GM12878 (cell line): ENCODE results near the gene SIGLEC10. TPM values are rescaled to one million over a fixed set of nuclear protein-coding genes. Genes with fewer than 3 reads are reported as not detected.

Experiments used
- ATF7 ChIP-seq: fragments of 450-650 bp; IDR thresholded peaks from 2 replicates; pipeline ENCODE4 v1.6.1; 2016; ENCODE audit warnings: low read depth, mild to moderate bottlenecking
- BCL11A ChIP-seq: IDR thresholded peaks from 2 replicates; pipeline ENCODE4 v1.6.1; 2011; ENCODE audit warnings: low read depth, low read length
- CEBPB ChIP-seq, 2 experiments: fragments of 150-350 bp in 1 of 2; IDR thresholded peaks; 2 replicates each; pipeline ENCODE4 v1.6.1; 2012 to 2014; ENCODE audit warnings: low read depth in 2 of 2, low read length in 2 of 2, borderline replicate concordance in 1 of 2, inconsistent platforms in 1 of 2
- LARP7 ChIP-seq: fragments of 450-650 bp; IDR thresholded peaks from 2 replicates; pipeline ENCODE4 v1.6.1; 2017; ENCODE audit warnings: mild to moderate bottlenecking
- MTA2 ChIP-seq: fragments of 450-650 bp; IDR thresholded peaks from 2 replicates; pipeline ENCODE4 v1.6.1; 2016; ENCODE audit warnings: low read depth, mild to moderate bottlenecking, moderate library complexity
- NFYB ChIP-seq: IDR thresholded peaks from 2 replicates; pipeline ENCODE4 v1.6.1; 2011; ENCODE audit warnings: low read depth, mild to moderate bottlenecking, low read length, improper control_type of control experiment, moderate library complexity; ENCODE audit not compliant: insufficient read depth
- POLR2AphosphoS2 ChIP-seq: IDR thresholded peaks from 2 replicates; pipeline ENCODE4 v1.6.1; 2011; ENCODE audit warnings: low read depth, mild to moderate bottlenecking, low read length, improper control_type of control experiment, moderate library complexity
- RAD51 ChIP-seq: fragments of 450-650 bp; IDR thresholded peaks from 2 replicates; pipeline ENCODE4 v1.6.1; 2016; ENCODE audit warnings: moderate library complexity, mild to moderate bottlenecking, inconsistent platforms
- RUNX3 ChIP-seq: IDR thresholded peaks from 2 replicates; pipeline ENCODE4 v1.6.1; 2012; ENCODE audit warnings: low read length, inconsistent platforms
- SMC3 ChIP-seq: IDR thresholded peaks from 2 replicates; pipeline ENCODE4 v1.6.1; 2011; ENCODE audit warnings: low read length, improper control_type of control experiment, borderline replicate concordance
- SPI1 ChIP-seq: IDR thresholded peaks from 2 replicates; pipeline ENCODE4 v1.6.1; 2011; ENCODE audit warnings: low read depth, mild to moderate bottlenecking, low read length, moderate library complexity, borderline replicate concordance; ENCODE audit not compliant: insufficient read depth
- SREBF2 ChIP-seq: IDR thresholded peaks from 2 replicates; pipeline ENCODE4 v1.6.1; 2012; ENCODE audit warnings: mild to moderate bottlenecking, low read length
- STAT3 ChIP-seq: IDR thresholded peaks from 2 replicates; pipeline ENCODE4 v1.6.1; 2011; ENCODE audit warnings: low read depth, low read length, improper control_type of control experiment
- ZNF207 ChIP-seq: fragments of 450-650 bp; IDR thresholded peaks from 2 replicates; pipeline ENCODE4 v1.6.1; 2014; ENCODE audit warnings: antibody characterized with exemption, mild to moderate bottlenecking, borderline replicate concordance
- ZNF384 ChIP-seq: IDR thresholded peaks from 2 replicates; pipeline ENCODE4 v1.6.1; 2012; ENCODE audit warnings: low read depth, mild to moderate bottlenecking, low read length, improper control_type of control experiment, borderline replicate concordance
- polyA plus RNA-seq, 11 experiments: library from polyadenylated mRNA; depleted of rRNA in 4 of 11; unstranded in 6 of 11; stranded (reverse) in 5 of 11; fragments of >200 nt; fragmentation: Nextera tagmentation in 4 of 11; fragmentation: Illumina TruSeq in 1 of 11; extraction: Ambion mirVana in 4 of 11; extraction: Trizol in 1 of 11; gene quantifications; 1 replicate in 1 of 11; 2 replicates in 10 of 11; pipeline versions ENCODE4 v1.2.1 to v1.2.3, GENCODE V29; 2011 to 2016; ENCODE audit warnings: inconsistent platforms in 2 of 11, missing spikeins in 2 of 11, low read depth in 1 of 11
- total RNA-seq, 4 experiments: library from RNA; depleted of rRNA in 3 of 4; stranded (reverse); fragments of >200 nt in 3 of 4; fragmentation: Illumina TruSeq in 1 of 4; extraction: Trizol in 1 of 4; gene quantifications; 2 replicates each; pipeline versions ENCODE4 v1.2.1 to v1.2.3, GENCODE V29; 2013 to 2021
- TF ChIP-seq, protein P1 (sequence below): fragments of 450-650 bp; IDR thresholded peaks from 2 replicates; pipeline ENCODE4 v1.6.1; 2017; ENCODE audit warnings: mild to moderate bottlenecking, low read depth, inconsistent platforms; ENCODE audit not compliant: poor library complexity, severe bottlenecking
- TF ChIP-seq, protein P2 (sequence below): IDR thresholded peaks from 2 replicates; pipeline ENCODE4 v1.6.1; 2012; ENCODE audit warnings: improper control_type of control experiment, low read depth, low read length; ENCODE audit not compliant: insufficient replicate concordance
- TF ChIP-seq, protein P3 (sequence below): IDR thresholded peaks from 2 replicates; pipeline ENCODE4 v1.6.1; 2012; ENCODE audit warnings: low read depth, low read length, improper control_type of control experiment
- TF ChIP-seq, protein P4 (sequence below): fragments of 150-350 bp; IDR thresholded peaks from 2 replicates; pipeline ENCODE4 v1.6.1; 2014; ENCODE audit warnings: mild to moderate bottlenecking, low read depth, low read length

The SIGLEC10 gene
- total and polyA plus RNA-seq, 10 of the 15 experiments (the other 5 are each of a cell fraction or from before 2014, with no cell fraction given): 2.3 to 16.8 (median 7.8) TPM

DNA sequence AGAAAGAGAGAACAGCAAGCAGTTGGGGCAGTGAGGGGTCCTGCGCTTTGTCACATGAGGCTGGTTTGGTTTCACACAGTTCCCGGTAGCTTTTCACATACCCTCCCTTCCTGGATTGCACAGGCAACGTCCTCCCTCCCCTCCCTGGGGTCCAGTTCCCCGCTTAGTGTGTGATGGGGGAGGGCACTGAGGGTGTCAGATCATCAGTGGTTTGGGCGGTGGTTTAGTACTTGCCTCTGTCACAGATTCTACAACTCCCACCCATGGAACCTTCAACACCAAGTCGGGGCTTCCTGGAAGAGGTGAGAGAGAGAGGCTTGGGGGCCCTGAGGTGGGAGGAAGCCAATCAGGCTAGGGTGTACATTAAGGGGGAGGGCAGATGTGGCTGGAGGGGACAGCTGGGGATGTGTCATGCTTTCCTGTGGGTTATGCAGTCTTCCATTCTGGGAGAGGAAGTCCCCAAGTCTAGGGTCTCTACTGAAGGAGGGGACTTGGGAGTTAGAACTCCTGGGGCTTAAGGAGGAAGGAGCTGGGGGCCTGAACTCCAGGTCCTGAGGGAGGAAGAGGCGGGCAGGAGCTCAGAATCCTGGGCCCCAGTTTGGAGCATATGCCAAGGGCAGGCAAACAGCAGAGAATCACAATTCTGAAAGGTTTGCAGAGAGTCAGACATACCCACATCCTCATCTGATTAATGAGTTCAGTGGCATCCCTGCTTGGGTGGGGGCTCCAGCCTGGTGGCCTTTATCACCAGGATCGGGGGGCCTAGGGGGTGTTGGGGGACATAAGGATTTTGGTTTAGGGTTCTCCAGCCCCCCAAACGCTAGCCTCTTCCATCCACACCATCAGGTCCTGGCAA lies 44.6 kb downstream of the SIGLEC10 start, which contains the start of gene NKG7 (continued):
- TF ChIP-seq BCL11A (0 out of 2 replicates have a peak, but pooled peaks have one; percentile 23), ZNF207 (no peak), MTA2 (peak; percentile 77), NFYB (peak; percentile 68; the same call in 1 of the 2 replicates), RUNX3 (peak; percentile 89), SMC3 (no peak), LARP7 (no peak), STAT3 (no peak), SREBF2 (no peak), CEBPB (IDR thresholded peaks at IDR 0.05; ENCODE audit: borderline replicate concordance in 1 of 2, low read depth in 2 of 2, low read length in 2 of 2) (no peak), ZNF384 (no peak), POLR2AphosphoS2 (no peak), ATF7 (0 out of 2 replicates have a peak, but pooled peaks have one; percentile 67), RAD51 (peak; percentile 37; the same call in 1 of the 2 replicates), SPI1 (peak; percentile 48; the same call in 1 of the 2 replicates)
- TF ChIP-seq, protein P1, sequence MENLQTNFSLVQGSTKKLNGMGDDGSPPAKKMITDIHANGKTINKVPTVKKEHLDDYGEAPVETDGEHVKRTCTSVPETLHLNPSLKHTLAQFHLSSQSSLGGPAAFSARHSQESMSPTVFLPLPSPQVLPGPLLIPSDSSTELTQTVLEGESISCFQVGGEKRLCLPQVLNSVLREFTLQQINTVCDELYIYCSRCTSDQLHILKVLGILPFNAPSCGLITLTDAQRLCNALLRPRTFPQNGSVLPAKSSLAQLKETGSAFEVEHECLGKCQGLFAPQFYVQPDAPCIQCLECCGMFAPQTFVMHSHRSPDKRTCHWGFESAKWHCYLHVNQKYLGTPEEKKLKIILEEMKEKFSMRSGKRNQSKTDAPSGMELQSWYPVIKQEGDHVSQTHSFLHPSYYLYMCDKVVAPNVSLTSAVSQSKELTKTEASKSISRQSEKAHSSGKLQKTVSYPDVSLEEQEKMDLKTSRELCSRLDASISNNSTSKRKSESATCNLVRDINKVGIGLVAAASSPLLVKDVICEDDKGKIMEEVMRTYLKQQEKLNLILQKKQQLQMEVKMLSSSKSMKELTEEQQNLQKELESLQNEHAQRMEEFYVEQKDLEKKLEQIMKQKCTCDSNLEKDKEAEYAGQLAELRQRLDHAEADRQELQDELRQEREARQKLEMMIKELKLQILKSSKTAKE: no peak
- TF ChIP-seq, protein P2, sequence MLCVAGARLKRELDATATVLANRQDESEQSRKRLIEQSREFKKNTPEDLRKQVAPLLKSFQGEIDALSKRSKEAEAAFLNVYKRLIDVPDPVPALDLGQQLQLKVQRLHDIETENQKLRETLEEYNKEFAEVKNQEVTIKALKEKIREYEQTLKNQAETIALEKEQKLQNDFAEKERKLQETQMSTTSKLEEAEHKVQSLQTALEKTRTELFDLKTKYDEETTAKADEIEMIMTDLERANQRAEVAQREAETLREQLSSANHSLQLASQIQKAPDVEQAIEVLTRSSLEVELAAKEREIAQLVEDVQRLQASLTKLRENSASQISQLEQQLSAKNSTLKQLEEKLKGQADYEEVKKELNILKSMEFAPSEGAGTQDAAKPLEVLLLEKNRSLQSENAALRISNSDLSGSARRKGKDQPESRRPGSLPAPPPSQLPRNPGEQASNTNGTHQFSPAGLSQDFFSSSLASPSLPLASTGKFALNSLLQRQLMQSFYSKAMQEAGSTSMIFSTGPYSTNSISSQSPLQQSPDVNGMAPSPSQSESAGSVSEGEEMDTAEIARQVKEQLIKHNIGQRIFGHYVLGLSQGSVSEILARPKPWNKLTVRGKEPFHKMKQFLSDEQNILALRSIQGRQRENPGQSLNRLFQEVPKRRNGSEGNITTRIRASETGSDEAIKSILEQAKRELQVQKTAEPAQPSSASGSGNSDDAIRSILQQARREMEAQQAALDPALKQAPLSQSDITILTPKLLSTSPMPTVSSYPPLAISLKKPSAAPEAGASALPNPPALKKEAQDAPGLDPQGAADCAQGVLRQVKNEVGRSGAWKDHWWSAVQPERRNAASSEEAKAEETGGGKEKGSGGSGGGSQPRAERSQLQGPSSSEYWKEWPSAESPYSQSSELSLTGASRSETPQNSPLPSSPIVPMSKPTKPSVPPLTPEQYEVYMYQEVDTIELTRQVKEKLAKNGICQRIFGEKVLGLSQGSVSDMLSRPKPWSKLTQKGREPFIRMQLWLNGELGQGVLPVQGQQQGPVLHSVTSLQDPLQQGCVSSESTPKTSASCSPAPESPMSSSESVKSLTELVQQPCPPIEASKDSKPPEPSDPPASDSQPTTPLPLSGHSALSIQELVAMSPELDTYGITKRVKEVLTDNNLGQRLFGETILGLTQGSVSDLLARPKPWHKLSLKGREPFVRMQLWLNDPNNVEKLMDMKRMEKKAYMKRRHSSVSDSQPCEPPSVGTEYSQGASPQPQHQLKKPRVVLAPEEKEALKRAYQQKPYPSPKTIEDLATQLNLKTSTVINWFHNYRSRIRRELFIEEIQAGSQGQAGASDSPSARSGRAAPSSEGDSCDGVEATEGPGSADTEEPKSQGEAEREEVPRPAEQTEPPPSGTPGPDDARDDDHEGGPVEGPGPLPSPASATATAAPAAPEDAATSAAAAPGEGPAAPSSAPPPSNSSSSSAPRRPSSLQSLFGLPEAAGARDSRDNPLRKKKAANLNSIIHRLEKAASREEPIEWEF: no peak
- TF ChIP-seq, protein P3, sequence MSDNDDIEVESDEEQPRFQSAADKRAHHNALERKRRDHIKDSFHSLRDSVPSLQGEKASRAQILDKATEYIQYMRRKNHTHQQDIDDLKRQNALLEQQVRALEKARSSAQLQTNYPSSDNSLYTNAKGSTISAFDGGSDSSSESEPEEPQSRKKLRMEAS: 0 out of 2 replicates have a peak, but pooled peaks have one; percentile 18
- TF ChIP-seq, protein P4, sequence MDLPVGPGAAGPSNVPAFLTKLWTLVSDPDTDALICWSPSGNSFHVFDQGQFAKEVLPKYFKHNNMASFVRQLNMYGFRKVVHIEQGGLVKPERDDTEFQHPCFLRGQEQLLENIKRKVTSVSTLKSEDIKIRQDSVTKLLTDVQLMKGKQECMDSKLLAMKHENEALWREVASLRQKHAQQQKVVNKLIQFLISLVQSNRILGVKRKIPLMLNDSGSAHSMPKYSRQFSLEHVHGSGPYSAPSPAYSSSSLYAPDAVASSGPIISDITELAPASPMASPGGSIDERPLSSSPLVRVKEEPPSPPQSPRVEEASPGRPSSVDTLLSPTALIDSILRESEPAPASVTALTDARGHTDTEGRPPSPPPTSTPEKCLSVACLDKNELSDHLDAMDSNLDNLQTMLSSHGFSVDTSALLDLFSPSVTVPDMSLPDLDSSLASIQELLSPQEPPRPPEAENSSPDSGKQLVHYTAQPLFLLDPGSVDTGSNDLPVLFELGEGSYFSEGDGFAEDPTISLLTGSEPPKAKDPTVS: no peak
- TF ChIP-seq, all 136 proteins: peak for 37
